ENCODE data around the gene RPS6KA4.

Gene RPS6KA4

GRCh38 chr11:64382047-64382446 is 23.1 kb downstream of the RPS6KA4 start:
- TF ChIP-seq CTCF (conservative IDR thresholded peaks at IDR 0.05) = no peak
- peak overlapping the region; percentile 99; the same call in 1 of the 2 replicates for H3K27ac ChIP-seq

GRCh38 chr11:64382586-64382985 is 23.6 kb downstream of the RPS6KA4 start:
- H3K27ac ChIP-seq = peak overlapping the region; percentile 99; the same call in 1 of the 2 replicates
- TF ChIP-seq CTCF (conservative IDR thresholded peaks at IDR 0.05) = no peak

GRCh38 chr11:64383580-64383979 is 24.6 kb downstream of the RPS6KA4 start:
- TF ChIP-seq CTCF (conservative IDR thresholded peaks at IDR 0.05) = no peak
- H3K27ac ChIP-seq = peak overlapping the region; percentile 45; the same call in 1 of the 2 replicates

GRCh38 chr11:64384028-64384737 is 25.2 kb downstream of the RPS6KA4 start:
- no peak for TF ChIP-seq CTCF (conservative IDR thresholded peaks at IDR 0.05)
- peak overlapping the region; percentile 45; the same call in 1 of the 2 replicates for H3K27ac ChIP-seq

GRCh38 chr11:64384981-64385944 is 26.3 kb downstream of the RPS6KA4 start:
- peak; percentile 76 for TF ChIP-seq CTCF (conservative IDR thresholded peaks at IDR 0.05)
- peak overlapping the region; percentile 45 for H3K27ac ChIP-seq

- TF ChIP-seq CTCF (conservative IDR thresholded peaks at IDR 0.05) = no peak
- H3K27ac ChIP-seq = peak overlapping the region; percentile 45
Observed at GRCh38 chr11:64385945-64386704, 27.2 kb downstream of the RPS6KA4 start.
